Fibroblast of pulmonary artery (primary cell): ENCODE measurements around the gene KCNJ5.

Source experiments
- DNase-seq: peaks from one replicate; pipeline ENCODE4 v3.0.0-alpha.2; 2010; ENCODE audit warnings: low read depth
- H3K4me3 ChIP-seq: replicated peaks from 2 replicates; pipeline ENCODE4 v1.5.1; 2011; ENCODE audit warnings: low read depth, mild to moderate bottlenecking, control low read depth, low read length, moderate library complexity
- CTCF ChIP-seq: IDR thresholded peaks from 2 replicates; pipeline ENCODE4 v1.5.1; 2011; ENCODE audit warnings: mild to moderate bottlenecking, control low read depth, low read length, inconsistent platforms; ENCODE audit errors: missing control alignments

The KCNJ5 gene

GRCh38 chr11:128890543-128891368, at the start of gene KCNJ5:
TSS of gene KCNJ5 (plus strand) at chr11:128891356. CDS start at chr11:128911274, 19,918 bp downstream.
- no peak for TF ChIP-seq CTCF
- peak within 1 kb of the TSS; percentile 47 for H3K4me3 ChIP-seq
- DNase-seq: peak; percentile 16

DNA sequence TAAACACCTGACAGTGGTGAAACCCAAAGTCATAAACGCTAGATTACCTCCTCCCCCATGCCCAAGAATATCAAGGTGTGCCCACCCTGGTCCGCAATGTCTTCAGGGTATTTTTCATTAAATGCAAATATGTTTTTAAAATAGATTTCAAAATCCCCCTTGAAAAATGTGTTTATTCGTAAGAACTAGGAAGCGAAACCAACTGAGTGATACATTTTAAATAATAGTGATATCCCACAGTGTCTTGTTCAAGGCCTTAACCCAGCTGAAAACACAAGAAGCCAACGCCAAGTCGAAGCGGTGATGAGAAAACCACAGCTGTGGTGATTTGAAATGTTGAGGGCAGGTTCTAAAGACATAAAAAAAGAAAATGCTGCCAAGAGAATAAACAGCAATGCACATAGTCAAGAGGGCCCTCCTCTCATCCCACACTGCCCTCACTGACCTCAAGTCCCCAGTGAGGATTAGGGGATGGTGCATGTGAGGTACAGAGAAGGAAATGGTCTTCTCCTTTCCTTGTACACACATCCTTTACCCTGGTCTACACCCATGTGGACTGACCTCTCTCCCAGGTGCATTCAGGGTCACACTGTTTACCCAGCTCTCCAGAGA, 49.6 kb upstream of the KCNJ5 start:
- no peak for TF ChIP-seq CTCF
- no peak overlapping the region for H3K4me3 ChIP-seq
- DNase-seq: no peak

- H3K4me3 ChIP-seq: no peak overlapping the region
- DNase-seq: no peak
- no peak for TF ChIP-seq CTCF
These were observed 47.9 kb upstream of the KCNJ5 start for GRCh38 chr11:128843198-128843785.

DNA sequence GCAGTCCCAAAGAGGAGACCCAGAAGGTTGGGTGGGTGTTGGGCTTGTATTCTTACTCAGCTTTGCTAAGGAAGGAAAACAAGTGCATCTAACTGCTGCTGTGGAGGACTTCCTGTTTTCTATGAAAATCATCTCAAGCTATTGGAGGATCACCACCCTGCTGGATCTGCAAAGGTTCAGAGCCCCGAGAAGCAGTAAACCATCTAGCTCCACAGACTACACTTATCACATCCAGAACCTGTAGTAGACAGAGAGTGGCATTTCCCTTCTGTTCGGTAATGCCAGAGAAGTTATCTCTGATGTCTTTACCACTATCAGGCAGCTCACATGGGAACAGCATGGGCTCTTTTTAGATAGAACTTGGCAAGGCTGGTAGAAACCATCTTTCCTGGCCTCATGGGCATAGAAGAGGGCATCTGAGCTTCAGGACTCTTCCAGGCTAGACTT, 45.8 kb upstream of the KCNJ5 start:
- DNase-seq: no peak
- TF ChIP-seq CTCF: no peak
- H3K4me3 ChIP-seq: no peak overlapping the region

- DNase-seq: no peak
These were observed 44.2 kb upstream of the KCNJ5 start for GRCh38 chr11:128846985-128847384.

More at GRCh38 chr11:128846985-128847384, 44.2 kb upstream of the KCNJ5 start:
- no peak for TF ChIP-seq CTCF
- H3K4me3 ChIP-seq: no peak overlapping the region
